HG03175 (cell line): ENCODE measurements around the gene ATP8A2.

ENCODE experiments used
- ATAC-seq: cut with Tn5 transposase; IDR thresholded peaks from one replicate; pipeline ENCODE4 v1.9.1; 2021; ENCODE audit warnings: mild to moderate bottlenecking, moderate library complexity; ENCODE audit not compliant: unreplicated experiment

Gene ATP8A2

DNA sequence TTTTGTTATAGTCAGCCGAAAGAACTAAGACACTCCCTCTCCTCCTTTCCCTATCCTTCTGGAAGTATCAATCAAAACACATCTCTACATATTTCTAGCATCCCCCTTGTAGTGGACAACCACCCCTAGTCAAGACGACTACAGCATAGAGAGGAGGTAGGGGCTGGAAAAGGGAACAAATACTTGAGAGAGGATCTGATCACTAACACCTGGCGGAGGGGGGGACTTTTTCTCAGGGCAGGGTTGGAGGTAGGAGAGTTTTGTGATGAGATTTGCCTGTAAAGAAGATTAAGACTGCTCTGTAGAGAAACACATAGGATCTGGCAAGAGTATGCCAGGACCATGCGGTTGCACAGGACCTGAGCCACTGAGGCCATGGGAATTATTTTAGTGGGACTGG lies 471.9 kb downstream of the ATP8A2 start:
- ATAC-seq: no peak

DNA sequence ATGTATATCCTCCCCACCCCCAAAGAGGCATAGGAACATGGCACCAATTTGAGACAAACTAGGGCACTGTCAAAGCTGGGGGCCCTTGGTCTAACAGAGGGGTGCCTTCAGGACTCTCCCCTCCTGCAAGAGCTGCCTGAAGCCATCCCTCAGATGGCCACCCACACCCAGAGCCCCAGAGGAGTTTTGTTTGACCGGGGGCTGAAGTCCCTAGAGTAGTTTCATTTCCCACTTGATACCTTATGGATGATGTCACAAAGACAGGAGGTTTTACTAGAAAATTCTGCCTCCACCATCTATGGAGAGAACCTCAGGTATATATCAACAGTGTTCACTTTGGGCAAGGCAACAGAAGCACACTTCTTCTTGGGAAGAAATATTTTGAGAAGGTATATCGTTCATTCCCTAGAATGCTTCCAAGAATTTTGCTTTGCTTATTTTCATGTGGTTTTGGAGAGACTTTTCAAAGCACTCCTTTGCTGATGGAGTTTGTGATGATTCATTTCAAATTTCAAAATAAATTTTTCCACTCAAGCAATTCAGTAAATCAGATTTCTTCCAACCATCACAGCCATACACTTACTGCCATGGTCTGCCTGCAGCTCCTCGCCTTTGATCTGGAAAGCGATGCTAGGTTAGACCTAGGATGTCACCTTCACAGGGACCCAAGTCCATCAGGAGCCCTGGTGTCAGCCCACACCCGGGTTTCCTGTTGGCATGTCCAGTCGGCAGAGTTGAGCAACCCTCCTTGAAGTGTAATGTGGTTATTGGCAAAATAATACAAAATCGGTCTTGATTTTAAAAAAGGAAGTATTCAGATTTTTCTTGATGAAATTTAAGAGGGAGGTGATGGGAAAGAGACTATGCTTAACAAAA lies 473.0 kb downstream of the ATP8A2 start:
- ATAC-seq: no peak

DNA sequence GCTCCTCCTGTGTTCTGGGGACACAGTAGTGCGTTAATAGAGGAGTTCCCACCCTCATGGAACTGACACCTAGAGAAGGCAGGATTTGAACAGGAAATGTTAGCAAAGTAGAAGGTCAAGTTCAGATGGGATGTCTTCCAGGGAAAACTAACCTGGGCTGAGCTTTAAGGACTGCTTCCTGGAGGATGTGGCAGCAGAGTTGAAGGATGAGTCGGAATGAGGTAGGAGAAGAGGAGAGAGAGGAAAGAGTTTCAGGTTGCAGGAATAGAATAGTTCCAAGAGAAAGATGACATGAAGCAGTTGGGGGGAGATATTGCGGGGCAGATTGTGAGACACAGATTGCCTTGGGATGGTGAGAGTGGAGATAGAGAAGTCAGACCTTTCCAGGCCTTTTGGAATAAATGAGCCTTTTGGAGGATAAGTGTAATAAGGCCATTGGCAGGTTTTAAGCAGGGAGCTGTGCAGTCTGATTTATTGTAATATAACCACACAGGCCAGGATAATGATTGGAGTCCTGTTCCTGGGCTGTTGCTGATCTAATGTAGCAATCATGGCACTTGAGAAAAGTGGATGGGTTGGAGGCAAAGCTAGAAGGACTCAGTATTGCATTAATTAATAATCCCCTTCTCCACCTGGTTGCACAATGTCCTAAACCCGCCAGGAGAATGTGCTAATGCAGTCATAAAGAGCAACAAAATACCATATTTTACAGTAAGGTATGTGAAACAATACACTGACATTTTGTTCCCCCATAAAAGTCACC lies 474.6 kb downstream of the ATP8A2 start:
- no peak for ATAC-seq

DNA sequence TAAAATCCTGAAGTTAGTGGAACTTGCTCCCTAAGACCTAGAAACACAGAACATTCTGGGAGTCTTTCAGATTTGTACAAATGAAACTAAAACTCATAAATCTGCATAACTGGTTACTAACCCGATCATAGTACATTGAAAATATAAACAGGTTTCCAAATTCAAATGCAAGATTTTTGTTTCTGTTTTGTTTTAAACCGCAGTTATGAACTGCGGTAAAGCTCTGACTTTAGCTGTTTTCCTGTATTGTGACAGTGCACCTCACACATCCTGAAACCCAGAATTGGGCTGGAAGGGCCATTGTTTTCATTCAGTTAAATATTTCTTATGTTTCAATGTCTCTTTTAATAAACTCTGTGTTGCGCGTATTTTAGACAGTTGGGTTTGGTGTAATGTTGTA lies 475.4 kb downstream of the ATP8A2 start:
- ATAC-seq: peak; percentile 78

DNA sequence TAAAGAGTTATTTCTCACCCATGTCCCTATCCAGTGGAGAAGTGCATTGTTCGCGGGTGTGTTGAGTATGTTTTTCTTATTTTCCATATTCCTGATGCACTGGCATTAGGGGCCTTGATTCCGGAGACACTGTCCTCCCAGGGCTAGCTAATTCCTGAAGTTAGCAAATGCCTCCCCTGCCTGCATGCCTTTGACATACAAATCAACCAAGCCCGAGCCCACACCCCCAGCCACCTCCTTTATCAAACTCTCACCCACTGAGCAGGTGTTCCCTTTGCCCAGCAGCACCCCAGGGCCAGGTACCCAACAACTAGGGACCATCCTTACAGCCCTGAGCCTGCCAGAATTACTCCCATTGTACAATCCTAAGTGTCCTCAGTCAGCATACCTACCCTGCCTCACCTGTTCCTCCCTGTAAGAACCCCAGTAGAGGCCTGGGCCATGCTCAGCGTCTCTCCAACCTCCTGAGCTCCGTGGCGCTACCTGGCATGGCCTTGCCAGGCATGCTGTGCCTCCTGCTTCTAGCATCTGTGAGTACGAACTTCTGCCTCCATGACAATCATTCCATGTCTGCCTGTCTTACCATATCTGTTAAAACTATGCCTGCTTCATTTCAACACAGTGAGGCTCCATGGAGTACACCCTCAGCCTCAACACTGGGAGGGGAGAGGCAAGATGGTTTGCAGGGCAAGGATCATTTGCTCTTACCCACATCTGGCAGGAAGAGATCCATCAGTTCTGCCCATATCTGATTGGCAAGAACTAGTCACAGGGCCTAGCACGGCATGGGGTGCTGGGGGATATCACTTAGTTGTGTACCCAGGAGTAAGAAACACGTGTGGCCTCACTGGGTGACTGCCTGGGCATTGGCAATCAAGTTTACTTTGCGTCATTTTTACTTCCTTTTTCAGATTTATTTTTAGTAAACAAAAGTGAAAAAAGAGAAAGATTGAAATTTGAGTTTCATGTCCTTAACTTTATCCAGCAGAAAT lies 476.2 kb downstream of the ATP8A2 start:
- no peak for ATAC-seq

DNA sequence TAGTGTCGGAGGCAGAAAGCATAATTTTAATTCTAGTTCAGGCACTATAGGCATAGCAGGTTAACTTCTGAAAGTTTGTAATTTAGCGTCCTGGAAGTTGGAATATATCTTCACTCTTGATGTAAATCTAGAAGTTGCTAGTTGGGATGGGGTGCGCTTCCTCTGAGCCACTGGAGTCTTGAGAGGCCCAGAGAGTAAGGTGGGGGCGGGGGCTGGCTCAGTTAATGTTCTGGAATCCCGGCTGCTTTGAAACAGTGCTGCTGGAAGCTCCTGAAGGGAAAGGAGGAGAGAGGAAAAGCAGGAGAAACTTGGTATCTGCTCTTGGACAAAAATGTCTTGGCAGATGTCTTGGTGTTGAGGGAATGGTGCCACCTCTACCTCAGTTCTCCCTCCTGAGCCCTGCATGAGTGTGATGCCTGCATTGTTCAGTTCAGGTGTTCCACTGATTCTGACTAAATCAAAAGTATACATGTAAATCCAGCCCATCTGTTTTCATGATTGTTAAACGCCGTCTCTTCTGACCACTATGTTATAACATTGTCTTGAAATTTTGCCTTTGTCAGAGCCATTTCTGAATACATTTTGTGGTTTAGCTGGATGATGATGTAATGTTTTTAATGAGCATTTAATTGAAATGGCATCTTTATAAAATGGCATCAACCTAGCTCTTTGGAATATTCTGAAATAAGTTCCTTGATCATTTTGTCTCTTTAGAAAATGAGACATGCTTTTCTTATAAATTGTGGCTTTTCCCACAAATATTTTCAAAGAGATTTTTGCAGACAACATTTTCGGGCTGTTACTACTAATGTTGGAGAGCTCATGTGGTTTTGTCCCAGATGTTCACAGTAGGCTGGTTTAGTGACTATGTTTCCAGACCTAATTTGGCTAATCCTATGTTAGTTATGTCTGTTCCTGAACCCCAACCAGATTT lies 477.3 kb downstream of the ATP8A2 start:
- no peak for ATAC-seq

DNA sequence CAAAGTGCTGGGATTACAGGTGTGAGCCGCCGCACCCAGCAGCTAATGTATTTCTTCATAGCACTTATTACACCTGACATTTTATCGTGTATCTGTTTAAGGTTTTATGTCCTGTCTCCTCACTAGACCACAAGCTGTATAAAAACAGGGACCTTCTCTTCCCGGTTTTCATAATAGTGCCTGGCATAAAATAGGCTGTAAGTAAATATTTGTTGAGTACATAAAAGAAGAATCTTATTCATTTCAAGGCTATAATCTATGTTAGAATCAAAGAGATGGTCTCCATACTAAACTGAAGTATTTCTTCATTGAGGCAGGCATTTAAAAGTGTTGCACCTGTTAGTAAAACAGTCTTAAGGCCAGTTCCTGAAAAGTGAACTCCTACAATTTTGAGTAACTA lies 486.1 kb downstream of the ATP8A2 start:
- no peak for ATAC-seq

DNA sequence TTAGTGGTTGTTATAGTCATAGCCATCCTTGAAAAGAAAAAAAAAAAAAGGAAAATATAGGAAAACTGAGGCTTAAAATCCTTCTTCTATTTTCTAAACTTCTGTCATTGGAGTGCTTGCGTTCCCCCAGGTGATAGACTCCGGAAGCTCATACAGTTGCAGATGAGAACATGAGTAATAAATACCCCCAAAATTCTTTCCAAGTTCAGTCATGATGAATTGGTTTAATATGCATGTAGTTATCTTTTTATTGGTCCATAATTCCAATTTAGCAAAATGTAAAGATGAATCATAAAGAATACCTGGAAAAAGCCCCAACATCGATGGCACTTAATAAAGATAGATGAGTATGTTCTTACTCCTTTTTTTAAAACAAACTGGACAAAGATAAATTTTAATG lies 487.8 kb downstream of the ATP8A2 start:
- ATAC-seq: no peak

DNA sequence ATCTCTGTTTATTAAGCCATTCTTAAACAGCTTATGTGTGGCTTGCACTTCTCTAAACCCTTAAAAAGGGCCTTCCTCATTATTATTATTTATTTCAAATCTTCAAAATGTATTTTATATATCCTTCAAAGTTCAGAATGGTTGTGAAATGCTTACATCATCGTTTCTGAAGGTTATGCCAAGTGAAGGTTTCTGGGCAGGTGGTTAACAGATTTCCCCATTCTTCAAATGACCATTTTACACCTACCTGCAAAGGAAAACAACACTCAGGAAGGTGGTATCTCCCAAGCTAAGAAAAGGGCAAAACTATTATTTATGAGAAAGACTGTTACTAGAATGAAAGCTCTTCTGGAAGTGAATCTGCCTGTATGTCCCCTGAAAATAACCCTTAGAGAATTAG lies 488.5 kb downstream of the ATP8A2 start:
- ATAC-seq: no peak

DNA sequence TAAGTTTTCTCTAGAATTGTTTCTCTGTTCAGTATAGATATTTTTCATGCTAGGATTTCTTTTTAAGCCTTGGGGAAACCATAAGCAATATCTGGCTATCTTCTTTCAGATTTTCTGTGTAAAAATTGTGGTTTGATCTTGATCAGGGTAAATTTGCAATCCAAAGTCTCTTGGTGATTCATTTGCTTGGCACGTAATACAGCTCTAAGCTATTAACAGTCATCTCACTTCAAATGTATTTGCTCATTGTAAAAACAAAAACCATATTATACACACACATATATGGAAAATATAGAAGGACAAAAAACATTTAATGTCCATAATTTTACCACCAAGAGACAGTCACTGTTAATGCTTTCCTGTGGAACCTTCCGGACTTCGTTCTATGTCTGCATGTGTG lies 489.1 kb downstream of the ATP8A2 start:
- no peak for ATAC-seq

DNA sequence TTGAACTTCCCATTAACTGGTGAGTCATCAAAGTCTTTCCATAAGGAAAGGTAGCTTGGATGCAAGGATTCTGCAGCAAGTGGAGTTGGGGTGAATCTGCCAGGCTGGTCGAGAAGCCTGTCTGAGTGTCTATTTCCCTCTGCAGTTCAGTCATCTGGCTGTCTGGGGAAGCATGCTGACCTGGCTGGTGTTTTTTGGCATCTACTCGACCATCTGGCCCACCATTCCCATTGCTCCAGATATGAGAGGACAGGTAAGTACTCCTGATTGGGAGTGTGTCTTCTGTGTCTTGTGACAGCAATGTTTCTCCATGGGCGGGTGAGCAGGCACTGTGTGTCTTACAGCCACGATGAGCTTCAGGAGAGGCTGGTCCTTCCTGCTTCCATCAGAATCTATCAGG lies 490.4 kb downstream of the ATP8A2 start:
- no peak for ATAC-seq

DNA sequence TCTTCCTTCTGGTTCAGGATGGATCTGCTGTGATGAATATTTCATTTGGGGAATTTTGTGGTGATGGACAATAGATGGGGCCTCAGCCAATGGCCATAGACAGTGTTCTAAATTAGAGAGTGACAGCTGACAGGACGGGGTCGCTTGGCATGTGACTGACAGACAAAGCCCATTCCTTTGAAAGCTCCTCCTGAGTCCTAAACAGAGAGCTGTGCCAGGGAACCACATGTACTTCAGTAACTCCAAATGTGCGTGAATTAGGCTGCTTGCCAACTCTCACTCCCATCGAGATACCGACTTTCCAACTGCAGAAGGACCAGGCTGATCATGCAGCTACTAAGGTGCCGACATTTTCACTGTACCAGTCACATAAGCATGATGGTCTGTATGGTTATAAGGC lies 492.3 kb downstream of the ATP8A2 start:
- ATAC-seq: no peak

DNA sequence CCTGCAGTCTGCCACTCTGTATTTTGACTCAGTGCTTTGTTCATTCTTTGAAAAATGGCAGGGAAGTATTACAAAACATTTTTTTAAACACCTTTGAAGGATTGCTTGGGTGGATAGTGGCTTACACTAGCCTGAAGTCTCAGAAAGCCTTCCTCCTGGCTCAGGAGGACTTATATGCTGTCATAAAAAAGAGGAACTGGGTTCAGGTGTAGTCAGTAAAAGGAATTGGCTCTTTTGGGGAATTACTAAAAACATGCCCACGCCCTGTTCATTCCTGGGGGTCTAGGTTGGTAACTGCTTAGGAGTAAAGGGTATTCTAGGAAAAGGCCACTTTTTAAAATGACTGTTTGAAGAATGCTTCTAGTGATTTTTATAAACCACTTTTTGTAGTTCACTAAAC lies 493.2 kb downstream of the ATP8A2 start:
- no peak for ATAC-seq

DNA sequence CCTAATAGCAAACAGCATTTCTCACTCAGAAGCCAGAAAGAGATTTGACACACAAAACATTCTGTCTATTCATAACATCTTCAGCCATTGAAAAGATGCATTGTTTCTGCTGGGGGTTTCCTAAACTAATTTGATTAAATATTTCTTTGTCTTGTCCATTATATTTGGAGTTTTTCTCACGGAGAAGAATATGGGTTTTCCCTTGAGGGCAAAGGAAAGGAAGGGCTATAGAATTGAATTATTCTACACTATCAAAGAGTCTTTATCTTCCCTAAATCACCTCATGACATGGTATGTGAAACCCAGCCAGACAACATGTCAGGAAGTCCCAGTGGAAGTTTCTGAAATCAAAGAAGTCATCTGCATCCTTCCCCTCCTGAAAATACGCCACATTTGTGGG lies 493.6 kb downstream of the ATP8A2 start:
- ATAC-seq: no peak

DNA sequence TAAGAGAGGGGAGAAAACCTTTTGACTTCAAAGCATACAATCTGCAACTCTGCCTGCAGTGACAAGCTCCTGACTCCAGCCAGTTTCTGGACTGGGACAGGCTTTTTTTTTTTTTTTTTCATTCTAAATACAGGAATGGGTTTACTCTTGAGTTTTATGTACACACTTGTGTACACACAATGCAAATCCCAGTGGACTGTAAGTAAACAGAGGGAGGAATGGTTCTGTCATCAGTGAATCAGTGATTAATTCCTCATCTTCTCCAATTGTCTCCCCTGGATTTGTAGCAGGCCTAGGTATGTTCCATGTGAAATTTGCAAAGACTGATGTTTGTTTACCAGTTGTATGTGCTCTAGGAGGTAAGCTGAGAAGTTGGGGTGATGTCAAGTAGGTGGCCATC lies 495.3 kb downstream of the ATP8A2 start:
- no peak for ATAC-seq

DNA sequence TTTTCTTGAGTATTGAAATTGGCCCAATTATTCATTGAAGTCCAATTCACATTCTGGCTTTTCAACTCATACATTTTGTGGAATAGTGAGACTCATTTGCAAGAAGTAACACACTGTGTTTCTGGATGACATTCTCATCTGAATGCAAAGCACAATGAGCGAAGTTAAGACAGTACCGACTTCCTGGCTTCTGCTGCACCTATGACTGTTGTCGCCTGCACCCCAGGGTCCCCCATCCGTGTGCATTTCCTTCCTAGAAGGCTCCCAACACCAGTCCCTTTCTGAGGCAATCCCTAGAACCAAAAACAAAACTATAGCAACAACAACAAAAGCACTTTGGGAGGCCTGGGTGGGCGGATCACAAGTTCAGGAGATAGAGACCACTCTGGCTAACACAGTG lies 496.7 kb downstream of the ATP8A2 start:
- no peak for ATAC-seq

DNA sequence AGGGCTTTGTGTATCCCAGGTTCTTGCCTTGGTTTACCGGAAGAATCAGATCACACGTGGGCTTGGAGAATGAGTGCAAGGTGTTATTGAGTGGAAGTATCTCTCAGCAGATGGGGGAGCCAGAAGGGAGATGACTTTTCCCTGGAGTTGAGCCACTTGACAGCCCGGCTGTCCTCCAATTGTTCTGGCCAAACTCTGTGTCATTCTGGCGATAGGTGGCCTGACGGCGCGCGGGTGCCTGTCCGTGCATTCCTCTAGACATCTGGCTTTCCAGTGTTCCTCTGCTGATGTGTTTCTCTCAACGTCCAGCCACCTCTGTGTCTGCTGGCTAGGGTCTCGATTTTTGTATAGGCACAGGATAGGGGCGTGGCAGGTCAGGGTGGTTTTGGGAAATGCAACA lies 498.2 kb downstream of the ATP8A2 start:
- ATAC-seq: no peak

DNA sequence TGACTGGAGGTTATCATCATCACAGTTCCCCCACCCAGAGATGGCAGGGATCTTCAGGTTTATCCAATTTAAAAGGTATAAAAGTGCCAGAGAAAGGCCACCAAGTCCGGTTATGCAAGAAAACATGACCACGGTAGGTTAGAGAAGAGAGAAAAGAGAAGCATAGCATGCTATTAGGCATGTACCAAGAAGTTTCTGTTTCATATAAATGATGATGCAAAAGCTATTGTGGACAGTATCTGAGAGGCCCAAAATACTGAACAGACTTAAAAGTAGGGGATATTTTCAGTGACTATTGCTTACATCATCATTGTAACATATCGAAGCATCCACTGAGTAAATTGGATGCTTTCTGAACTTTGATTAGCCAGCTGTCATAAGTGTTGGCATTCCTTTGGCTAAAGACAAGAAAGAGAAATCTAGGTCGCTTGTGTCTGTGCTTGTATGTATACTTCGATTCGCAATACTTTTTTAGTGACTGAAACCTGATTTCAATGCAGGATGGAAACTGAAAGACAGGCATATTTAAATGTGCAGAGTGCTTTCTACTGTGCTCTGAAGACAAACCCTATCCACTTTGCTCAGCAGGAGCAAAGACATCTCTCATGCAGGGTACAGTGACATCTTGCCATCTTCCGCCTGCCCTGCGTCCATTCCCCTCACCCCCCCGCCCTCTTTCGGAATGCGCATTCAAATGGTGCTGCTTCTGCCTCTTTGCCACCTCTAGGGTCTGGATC lies 499.8 kb downstream of the ATP8A2 start:
- ATAC-seq: no peak

DNA sequence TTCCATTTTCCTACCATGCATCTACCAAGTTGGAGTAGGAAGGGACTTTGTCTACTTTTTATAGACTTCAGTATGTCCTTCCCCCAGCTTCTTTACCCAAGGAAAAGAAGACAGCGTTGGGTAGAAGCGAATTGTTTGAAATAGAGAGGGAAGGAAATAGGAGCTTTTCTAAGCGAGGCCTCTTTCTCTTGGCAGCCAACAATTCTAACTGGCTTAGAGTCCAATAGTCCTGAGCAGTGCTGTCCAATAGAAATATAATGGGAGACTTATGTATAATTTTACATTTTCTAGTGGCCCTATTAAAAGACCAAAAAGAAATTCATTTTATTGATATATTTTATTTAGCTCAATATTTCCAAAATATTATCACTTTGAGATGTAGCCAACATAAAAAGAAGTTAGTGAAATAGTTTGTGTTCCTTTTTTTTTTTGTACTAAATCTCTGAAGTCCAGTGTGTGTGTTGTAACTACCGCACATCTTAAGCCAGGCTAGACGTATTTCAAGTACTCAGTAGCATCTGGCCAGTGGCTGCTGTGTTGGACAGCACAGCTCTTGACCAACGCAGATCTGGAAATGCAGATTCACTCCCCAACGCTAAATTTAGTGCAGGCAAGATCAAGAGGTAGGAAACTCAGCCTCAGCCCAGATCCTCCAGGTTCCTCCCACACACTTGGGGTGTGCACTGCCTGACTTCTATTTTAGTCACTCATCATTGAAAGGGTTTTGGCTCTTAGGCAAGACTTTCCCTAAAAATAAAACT lies 500.9 kb downstream of the ATP8A2 start:
- ATAC-seq: no peak
